SIG-M5 (cell line): ENCODE data around the gene HSH2D.
"Not testable (repeated sequence)": the region's sequence is repeated elsewhere in the genome, so short reads cannot be mapped to it uniquely, and the experiment has no call there.

ENCODE experiments used
- DNase-seq: peaks from one replicate; lab custom pipeline; 2025; lab: John Stamatoyannopoulos, UW

HSH2D gene

DNA sequence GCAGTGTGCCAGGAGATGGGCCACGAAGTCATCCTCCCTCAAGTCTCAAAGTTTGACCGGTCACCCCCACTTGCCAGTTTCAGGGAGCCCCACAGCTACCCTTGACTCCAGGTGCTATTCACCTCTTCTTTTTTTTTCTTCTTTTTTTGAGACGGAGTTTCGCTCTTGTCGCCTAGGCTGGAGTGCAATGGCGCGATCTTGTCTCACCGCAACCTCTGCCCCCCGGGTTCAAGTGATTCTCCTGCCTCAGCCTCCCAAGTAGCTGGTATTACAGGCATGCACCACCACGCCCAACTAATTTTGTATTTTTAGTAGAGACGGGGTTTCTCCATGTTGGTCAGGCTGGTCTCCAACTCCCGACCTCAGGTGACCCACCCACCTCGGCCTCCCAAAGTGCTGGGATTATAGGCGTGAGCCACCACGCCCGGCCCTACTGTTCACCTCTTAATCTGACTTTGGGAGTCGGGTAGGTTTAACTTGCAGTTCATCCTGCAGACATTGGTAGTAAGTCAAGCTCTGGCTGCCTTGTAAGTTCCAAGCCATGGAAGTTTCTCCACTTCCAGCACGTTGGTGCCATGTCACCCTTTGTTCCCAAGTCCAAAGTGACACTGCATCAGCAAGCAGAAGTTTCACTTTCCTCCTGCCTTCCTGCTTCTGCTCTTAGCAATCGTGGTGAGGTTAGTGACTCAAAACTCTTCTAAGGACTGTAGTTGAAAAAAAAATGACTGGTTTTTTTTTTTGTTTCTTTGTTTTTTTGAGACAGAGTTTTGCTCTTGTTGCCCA lies 24.2 kb upstream of the HSH2D start:
- not testable (repeated sequence) for DNase-seq

DNA sequence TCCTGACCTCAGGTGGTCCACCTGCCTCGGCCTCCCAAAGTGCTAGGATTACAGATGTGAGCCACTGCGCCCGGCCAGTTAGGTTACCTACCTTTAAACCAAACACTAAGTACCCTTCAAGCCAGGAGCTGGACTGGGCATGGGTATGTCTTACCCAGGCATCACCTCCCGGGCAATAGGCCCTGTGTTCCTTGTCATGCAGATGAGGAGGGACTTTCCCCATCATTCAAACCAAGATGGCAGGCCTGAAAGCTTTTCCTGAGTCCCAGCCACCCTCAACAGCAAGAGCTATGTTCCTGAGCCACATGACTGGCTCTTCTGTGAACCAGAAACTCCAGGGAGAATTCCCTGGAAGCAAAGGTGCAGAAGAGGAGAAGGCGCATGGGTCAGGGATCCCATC lies 22.3 kb upstream of the HSH2D start:
- DNase-seq = no peak

DNA sequence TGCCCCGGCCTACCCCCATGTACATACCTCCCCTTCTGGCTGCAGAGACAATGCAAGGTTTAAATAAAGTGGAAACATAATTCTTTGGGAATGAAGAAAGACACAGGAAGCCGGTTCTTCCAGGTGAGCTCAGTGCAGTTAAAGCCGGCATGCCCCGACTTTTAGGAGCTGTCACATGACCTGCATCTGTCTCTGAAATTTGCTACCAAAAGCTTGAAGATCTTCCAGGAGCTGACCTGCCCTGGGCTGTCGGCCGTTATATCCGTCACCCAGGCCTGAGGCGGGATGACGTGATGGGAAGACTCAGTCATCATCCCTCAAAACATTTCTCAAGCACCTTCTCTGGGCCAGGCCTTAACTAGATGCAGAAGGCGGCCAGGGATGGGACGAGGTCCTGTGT lies 21.5 kb upstream of the HSH2D start:
- DNase-seq = no peak

DNA sequence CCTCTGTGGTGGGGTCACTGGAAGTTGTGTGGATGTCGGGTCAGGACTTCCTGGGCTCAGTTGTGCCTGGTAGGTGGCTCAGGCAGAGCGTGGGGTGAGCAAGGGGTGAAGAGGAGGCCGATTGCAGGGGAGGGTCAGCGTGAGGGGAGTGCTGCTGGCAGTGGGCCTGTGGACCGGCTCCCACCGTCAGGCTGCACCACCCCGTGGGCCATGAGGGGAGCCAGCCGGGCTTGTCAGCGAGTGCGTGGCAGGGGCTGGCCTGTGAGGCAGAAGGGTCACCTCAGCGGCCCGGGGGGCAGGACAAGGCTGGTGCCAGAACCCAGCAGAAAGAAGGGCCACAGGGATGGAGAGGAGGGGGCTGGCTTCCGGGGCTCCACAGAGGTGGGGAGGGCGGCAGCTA lies 18.5 kb upstream of the HSH2D start:
- DNase-seq = no peak

DNA sequence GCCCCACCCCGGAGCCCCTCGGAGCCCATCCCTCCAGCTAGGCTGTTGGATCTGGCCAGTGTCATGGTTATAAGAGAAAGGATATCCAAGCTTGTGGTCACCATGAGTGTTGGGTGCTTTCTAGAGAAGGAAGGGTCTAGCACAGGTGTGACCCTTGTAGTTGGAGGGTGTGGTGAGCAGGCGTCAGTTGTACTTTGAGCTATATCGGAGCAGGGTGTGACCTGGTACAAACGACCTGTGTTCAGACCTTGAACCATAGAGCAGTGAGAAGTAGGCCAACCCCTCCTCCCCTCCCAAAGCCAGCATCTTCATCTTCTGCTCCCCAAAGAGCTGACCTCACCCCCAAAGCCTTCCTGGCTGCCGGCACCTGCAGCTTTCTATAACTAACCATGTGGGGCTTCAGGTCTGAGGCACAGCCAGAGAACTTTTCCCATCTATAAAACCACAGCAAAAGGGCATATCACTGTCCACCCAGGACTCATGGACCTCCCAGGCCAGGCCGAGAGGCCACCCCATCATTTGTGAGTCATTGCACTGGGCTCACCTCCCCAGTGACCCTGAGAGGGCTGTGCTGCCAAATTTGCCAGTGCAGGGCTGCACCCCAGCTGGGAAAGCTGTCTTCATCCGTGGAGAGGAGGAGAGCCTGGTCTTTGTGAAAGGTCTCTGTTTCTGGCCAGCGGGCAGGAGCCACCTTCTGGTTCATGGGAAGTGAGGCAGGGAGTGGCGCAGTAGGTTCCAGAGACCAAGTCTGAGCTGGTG lies 17.6 kb upstream of the HSH2D start:
- DNase-seq = no peak

DNA sequence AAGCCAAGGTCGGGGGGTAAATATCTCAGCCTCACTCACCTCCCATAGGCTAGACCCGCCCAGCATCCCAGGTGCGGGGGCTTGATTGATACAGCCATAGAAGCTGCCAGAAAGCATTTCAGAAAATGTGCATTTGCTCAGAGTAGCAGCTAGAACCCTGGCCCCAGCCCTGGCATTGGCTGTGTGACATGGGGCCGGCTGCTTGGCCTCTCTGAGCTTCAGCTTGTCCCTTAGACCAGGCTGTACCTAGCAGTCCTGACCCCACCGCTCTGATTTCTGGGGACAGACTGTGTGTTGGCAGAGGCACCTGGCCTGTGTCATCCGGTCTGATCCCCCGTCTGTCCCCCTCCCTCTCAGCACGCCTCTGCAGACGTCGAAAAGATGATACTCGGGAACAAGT lies 16.4 kb upstream of the HSH2D start:
- DNase-seq = no peak

DNA sequence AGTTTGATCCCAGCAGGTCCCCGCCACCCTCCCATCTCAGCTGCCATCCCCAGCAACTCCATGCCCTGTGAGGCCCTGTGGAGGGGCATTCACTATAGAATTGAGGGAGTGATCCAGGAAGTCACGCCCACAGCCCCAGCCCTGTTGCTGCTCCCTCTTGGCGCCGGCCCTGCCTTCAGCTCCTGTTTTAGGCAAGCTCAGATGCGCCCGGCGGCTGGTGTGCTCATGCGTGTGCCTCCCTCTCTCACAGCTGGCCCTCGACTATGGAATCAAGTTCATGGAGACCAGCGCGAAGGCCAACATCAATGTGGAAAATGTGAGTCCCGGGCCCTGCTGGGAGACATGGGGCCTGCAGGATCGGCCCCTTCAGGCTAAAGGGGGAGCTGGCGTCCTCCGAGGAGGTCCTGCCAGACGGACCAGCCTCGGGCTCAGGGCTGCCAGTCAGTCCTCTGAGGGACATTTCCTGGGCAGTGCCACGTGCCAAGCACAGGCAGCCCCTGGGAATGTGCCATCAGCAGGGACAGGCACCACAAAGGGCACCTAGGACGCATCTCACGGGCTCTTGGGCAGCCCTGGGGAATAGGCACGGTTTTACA lies 15.6 kb upstream of the HSH2D start:
- no peak for DNase-seq

DNA sequence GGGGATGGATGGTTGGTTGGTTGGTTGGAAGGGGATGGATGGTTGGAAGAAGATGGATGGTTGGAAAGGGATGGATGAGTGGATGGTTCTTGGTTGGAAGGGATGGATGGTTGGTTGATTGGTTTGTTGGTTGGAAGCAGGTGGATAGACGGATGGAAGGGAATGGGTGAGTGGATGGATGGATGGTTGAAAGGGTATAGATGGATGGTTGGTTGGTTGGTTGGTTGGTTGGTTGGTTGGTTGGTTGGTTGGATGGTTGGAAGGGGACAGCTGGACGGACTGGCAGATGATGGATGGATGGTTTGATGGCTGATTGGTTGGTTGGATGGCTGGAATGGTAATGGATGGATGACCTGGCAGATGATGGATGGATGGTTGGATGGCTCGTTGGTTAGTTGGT lies 11.8 kb upstream of the HSH2D start:
- no peak for DNase-seq

DNA sequence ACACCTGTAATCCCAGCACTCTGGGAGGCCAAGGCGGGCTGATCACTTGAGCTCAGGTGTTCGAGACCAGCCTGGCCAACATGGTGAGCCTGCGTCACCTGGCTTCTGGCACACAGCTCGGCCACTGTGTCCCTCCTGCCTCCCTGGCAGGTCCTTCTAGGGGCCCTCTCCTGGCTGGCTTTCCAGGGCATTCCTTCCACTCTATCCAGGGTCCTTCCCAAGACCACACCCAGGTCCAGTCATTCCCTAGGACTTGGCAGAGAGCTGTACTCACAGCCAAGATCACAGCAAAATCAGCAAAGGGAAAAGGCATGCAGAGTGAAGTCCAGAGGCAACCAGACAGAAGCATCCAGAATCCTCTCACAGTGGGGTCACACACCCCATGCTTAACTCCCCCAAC lies 9.7 kb upstream of the HSH2D start:
- DNase-seq = no peak

DNA sequence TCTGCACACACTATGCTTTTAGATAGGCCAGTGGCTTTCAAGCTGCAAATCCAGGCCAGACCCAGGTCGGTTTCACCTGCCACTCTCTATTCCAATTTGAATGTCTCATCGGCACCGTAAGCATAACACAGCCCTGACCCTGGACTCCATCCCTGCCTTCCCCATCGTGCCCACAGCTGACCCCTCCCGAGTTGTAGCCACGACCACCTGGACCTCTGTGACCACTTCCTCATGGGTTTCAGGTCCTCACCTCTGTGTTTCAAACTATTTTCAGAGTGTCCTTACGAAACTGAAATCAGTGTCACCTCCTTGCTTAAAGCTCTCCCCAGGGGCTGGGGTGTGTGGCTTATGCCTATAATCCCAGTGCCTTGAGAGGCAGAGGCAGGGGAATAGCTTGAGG lies 9.0 kb upstream of the HSH2D start:
- DNase-seq = no peak

DNA sequence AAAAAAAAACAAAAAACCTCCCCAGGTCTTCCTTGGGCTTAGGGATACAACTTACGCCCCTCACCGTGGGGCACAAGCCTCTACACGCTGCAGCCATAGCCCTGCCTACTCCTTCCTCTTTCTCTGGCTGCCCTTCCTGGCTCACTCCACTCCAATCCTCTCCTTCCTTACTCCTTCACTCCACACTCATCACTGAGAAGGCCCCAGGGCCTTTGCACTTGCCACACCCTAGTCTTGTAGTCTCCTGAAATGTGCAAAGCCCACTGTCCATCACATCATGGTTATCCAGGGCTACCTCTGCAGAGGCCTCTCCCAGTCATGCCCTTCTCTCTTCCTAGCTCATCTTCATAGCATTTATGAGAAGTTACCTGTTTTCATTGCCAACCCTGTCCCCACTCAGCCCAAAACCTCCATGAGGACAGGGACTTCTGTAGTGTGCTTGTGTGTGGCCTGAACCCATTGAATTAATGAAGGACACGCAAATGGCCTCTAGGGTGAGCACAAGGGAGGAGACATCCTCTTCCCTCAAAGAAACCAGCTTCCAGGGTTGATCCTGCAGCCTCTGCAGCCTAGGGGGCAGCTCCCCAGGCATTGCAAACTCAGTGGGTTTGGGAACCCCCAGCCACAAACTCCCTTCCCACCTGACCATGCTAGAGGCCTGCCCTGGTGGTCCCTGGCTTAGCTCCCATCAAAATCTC lies 7.9 kb upstream of the HSH2D start:
- DNase-seq = no peak

DNA sequence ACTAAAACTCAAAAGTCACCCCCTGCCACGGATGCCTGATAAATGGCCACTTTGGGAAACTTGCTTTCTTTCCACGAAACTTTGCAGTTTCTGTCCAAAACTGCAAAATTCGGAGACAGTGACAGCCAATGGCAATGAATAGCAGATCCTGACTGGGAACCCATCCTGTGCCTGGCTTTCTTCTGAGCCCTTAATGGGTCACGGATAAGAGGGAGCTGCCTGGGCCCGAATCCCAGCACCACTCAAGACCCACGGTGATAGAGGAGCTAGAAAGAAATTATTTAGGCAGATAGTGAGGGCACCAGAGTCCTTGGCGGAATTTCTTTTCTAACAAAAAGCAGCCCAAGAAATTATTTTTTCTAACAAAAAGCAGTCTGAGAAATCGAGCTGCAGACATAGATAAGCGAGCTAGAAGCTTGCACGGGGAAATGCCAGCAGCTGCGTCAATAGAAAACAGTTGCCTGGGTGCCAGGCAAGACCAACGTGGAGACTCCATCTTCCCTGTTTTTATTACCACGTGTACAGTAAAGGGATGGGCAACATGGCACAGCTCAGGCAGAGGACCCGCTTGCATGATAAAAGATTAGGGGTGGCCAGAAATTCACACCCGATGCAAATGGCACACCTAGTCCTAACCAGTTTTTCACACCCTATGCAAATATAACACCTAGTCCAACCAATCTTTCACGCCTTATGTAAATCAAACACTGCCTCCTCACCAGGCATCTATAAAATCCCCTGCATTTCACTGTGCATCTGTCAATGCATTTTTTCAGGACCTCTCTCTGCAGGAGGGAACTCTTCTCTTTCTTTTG lies 7.1 kb upstream of the HSH2D start:
- DNase-seq = no peak

DNA sequence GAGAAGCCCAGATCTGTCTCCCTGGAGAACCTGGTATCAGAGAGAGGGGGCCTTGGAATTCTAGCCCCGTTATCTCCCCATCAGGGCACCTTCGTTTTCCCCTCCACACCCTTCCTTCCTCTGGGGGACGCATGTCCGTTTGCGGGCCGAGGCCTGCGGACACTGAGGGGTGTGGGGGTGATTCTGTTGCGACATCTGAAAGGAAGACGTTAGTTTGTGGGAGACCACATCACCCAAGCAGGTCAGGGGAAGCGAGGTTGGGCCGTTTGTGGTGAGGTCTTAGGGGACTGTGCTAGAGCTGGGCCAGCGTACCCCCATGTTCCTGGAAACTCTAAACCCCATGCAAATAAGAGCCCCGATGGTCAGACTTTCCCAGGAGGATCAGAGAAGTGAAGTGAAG lies 3.7 kb upstream of the HSH2D start:
- no peak for DNase-seq

DNA sequence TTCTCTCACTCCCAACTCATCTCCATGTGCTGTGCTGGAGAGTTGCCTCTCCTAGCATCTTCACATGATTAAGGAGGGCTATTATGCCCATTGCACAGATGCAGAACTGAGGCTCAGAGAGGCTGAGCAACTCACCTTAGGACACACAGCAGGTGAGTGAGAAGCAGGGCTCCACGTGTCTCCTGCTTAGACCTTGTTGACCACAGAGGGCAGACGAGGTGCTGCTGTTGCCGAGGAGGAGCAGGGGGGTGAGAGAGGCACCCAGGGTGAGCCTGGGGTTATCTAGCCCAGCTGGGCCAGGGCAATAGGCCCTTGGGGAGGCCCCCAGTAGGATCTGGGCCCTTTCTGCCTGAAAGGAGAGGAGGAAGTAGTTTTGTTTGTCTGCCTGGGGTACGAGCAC lies 2.4 kb upstream of the HSH2D start:
- no peak for DNase-seq

DNA sequence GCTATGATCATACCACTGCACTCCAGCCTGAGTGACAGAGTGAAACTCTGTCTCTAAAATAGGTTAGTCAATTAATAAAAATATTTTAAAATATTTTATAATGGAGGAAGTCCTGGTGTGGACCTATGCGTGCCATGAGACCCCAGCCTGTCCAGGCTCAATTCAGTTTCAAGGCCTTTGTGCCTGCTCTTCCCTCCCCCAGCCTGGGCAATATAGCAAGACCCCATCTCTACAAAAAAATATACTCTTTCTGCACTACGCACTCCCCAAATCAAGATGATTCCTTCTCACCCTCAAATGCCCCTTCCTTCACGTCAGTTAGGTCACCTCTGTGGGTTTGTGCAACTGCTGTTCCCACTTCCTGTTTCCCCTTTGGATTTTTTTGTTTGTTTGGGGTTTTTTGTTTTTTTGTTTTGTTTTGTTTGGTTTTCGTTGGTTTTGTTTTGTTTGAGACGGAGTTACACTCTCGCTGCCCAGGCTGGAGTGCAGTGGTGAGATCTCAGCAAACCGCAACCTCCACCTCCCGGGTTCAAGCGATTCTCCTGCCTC lies 1.4 kb upstream of the HSH2D start:
- no peak for DNase-seq

DNA sequence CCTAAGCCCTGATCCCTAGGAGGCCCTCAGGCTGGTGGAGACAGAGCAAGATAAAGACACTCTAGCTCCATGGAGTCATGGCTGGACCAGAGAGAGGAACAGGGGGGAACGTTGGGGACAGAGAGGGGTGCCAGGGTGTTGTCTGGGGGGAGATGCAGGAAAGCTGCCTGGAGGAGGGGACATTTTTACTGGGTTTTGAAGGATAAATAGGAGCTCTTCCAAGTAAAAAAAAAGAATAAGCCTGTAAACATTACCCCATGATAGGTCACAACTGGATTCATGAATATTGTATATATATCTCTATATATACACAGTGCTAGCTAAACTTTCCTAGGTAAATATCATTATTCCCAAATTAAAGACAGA lies 714 bp downstream of the HSH2D start:
- DNase-seq = no peak

DNA sequence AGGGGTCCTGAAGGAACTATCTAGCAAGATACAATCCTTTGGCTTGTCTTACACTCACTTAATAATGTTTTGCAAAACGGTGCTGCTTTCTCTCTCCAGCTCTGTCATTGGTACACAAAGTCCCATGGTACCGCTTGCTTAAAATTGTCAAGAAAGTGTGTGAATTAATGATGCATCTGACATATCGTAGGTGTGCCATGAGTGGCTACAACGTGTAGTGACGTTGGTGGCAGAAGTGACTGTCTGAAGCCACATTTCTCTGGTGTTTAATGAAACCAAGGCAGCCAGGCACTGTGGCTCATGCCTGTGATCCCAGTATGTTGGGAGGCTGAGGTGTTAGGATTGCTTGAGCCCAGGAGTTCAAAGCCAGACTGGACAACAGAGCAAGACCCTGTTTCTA lies 2.6 kb downstream of the HSH2D start:
- no peak for DNase-seq

DNA sequence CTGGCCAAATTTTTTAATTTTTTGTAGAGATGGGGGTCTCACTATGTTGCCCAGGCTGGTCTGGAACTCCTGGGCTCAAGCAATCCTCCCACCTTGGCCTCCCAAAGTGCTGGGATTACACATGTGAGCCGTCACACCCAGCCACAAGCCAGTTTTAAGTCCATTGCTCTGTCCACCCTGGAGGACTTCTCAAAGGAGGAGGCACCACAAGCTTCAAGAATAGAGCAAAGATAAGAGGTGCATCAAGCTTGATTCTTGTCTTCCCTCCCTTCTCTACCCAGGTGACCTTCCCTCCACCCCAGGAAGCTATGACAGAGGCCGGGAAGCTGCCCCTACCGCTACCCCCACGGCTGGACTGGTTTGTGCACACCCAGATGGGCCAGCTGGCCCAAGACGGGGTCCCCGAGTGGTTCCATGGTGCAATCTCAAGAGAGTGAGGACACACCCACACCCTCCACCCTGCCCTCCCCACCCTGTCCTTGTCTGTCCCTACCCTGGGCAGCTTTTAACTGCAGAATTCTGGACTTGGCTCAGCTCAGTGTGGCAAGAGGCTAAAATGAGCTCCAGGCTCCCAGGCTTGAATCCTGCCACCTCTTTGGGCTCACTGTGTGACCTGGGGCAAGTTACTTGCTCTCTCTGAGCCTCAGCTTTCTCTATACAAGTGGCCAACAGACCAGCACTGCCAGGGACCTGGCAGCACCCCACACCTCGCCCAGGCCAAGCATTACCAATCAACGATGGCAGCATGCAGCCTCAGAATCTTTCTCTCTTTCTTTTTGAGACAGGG lies 5.2 kb downstream of the HSH2D start:
- no peak for DNase-seq

DNA sequence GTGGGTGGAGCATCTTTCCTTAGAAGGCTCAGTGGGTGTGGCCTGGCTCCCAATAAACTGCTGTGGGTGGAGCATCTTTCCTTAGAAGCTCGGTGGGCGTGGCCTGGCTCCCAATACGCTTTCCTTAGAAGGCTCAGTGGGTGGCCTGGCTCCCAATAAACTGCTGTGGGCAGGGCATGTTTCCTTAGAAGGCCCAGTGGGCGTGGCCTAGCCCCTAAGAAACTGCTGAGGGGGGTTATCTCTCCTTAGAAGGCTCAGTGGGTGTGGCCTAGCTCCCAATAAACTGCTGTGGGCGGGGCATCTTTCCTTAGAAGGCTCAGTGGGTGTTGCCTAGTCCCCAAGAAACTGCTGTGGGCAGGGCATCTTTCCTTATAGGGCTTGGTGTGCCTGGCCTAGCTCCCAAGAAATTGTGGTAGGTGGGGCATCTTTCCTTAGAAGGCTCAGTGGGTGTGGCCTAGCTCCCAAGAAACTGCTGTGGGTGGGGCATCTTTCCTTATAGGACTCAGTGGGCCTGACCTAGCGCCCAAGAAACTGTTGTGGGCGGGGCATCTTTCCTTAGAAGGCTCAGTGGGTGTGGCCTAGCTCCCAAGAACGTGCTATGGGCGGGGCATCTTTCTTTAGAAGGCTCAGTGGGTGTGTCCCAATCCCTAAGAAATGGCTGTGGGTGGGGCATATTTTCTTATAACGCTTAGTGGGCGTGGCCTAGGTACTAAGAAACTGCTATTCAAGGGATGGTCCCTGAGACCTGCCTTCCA lies 10.3 kb downstream of the HSH2D start:
- DNase-seq = no peak

DNA sequence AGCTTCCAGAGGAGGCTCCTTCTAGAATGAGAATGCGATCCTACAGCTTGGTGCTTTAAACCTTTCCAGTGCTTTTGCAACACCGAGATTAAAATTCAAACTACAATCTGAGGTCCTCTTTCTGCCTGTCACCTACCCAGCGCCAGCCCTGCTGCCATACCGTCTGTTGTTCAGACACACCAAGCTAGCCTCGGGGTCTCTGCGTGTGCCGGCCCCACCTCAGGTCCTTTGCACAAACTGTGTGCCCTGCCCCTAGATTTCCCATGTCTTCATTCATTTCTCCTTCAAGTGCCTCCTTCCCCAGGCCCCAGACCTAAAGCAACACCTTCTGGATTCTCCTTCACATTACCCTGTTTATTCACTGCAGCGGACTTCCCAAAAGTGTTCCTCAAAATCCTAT lies 11.1 kb downstream of the HSH2D start:
- no peak for DNase-seq
